Mammary epithelial cell (primary cell): Measurements from ENCODE around the gene PARD6B.

Source experiments
- CTCF ChIP-seq, 2 donors: IDR thresholded peaks in 1 of 2; conservative IDR thresholded peaks in 1 of 2; 2 replicates each; pipeline ENCODE4 v1.5.1; 2011 to 2012; ENCODE audit warnings: inconsistent platforms in 2 of 2, low read length in 2 of 2, mild to moderate bottlenecking in 2 of 2, control low read depth in 1 of 2, low read depth in 1 of 2; ENCODE audit not compliant: insufficient read depth in 1 of 2; ENCODE audit errors: extremely low read depth in 1 of 2
- EZH2 ChIP-seq: IDR thresholded peaks from 2 replicates; pipeline ENCODE4 v1.6.1; 2012; ENCODE audit warnings: low read length, inconsistent platforms, borderline replicate concordance

DNA sequence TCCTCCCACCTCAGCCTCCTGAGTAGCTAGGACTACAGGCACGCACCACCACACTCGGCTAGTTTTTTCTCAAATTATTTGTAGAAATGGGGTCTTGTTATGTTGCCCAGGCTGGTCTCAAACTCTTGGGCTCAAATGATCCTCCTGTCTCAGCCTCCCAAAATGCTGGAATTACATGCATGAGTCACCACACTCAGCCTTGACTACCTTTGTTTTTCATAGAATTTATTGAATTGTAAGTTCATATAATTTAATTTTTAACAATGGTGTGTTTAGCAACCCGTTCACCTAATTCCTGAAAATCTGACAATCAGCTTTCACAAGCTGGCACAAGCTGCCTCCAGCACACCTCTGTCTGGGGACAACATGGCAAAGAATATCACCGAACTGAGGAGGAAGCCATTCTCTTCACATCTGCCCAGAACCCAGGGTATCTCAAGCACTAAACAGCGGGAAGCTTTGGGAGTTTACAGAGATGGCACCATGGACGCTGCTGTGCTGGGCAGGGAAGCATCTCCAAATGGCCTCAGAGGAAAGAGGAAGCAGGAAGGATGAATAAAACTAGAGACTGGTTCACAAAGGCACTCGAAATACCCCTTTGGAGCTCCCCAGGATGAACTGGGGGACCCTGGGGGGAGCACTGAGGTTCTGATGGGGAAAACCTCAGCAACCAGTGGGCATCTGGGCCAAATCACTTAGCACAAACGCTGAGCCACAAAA is 43.0 kb upstream of the PARD6B start:
- TF ChIP-seq CTCF (conservative IDR thresholded peaks at IDR 0.05 in 1 of 2, IDR thresholded peaks at IDR 0.05 in 1 of 2; ENCODE audit: extremely low read depth in 1 of 2, insufficient read depth in 1 of 2, low read depth in 1 of 2, low read length in 2 of 2) (no peak), EZH2 (no peak)
